ENCODE results near the gene HECA.
"Not testable (repeated sequence)": the region's sequence is repeated elsewhere in the genome, so short reads cannot be mapped to it uniquely, and the experiment has no call there.

Gene HECA

GRCh38 chr6:139134817-139135577 is at the start of gene HECA:
Gene HECA, plus strand, starts transcription at chr6:139135080. Its CDS starts 317 bp downstream, at chr6:139135397.
- peak; percentile 72 for DNase-seq

- DNase-seq = no peak
These were observed 43.1 kb upstream of the HECA start for GRCh38 chr6:139091826-139092225.

- no peak for DNase-seq
These were observed 34.9 kb upstream of the HECA start for GRCh38 chr6:139099984-139100383.

- no peak for DNase-seq
These were observed 27.8 kb upstream of the HECA start for GRCh38 chr6:139107051-139107450.

- DNase-seq = no peak
These were observed 26.5 kb upstream of the HECA start for GRCh38 chr6:139108378-139108777.

GRCh38 chr6:139109558-139109957 is 25.3 kb upstream of the HECA start:
- no peak for DNase-seq

- no peak for DNase-seq
These were observed 22.7 kb upstream of the HECA start for GRCh38 chr6:139112146-139112545.

GRCh38 chr6:139112561-139112960 is 22.3 kb upstream of the HECA start:
- no peak for DNase-seq

- no peak for DNase-seq
These were observed 20.1 kb upstream of the HECA start for GRCh38 chr6:139114746-139115145.

GRCh38 chr6:139115989-139116758 is 18.7 kb upstream of the HECA start:
- DNase-seq = no peak

GRCh38 chr6:139117734-139118133 is 17.1 kb upstream of the HECA start:
- no peak for DNase-seq

- no peak for DNase-seq
These were observed 15.3 kb upstream of the HECA start for GRCh38 chr6:139119552-139119951.

GRCh38 chr6:139122823-139123222 is 12.1 kb upstream of the HECA start:
- DNase-seq = not testable (repeated sequence)

GRCh38 chr6:139124887-139125672 is 9.8 kb upstream of the HECA start:
- no peak for DNase-seq

- DNase-seq = no peak
These were observed 8.6 kb upstream of the HECA start for GRCh38 chr6:139126255-139126654.

- DNase-seq = no peak
These were observed 7.9 kb upstream of the HECA start for GRCh38 chr6:139126931-139127330.

- no peak for DNase-seq
These were observed 5.6 kb upstream of the HECA start for GRCh38 chr6:139129284-139129683.

- no peak for DNase-seq
These were observed 3.1 kb upstream of the HECA start for GRCh38 chr6:139131736-139132280.

GRCh38 chr6:139133262-139134063 is 1.4 kb upstream of the HECA start:
- DNase-seq = no peak

- DNase-seq = no peak
These were observed 850 bp upstream of the HECA start for GRCh38 chr6:139134064-139134395.

- DNase-seq = no peak
These were observed 982 bp downstream of the HECA start for GRCh38 chr6:139135578-139136545.
